NCI-H2029 (cell line): ENCODE measurements around the gene DAO.
"Not testable (repeated sequence)": the region's sequence is repeated elsewhere in the genome, so short reads cannot be mapped to it uniquely, and the experiment has no call there.

Experiments
- DNase-seq: peaks from one replicate; lab custom pipeline; 2025; lab: John Stamatoyannopoulos, UW

Gene DAO

DNA sequence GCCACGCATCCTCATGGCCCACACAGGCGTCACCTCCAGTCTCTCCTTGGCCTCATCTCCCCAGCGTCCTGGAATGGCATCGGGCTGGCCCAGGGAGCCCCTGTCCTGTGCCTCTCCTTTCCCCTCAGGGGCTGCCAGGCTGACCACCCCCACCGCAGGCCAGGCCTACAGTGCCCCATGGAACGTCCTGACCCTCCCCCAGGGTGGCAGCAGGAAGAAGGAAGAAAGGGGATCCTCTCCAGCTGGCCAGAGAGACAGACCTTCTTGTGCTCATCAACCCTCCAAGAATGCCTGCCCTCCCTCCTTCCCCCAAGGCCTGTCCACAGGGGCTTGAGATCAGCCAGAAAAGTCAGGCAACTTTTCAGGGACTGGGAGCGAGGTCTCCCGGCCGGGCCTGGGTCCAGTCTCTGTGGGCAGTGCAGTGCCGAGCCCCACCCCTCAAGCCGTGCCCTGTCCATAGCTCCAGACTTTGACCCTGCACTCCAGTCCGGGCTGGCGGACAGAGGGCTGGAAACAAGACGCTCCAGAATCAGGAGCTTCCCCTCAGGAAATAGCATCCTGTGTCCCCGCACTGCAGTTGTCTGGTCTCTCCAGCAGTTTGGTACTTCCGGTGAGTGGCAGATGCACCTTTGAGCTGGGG lies at the start of gene DAO:
Gene DAO (plus strand): TSS at position 478 of the 640 bp plus-strand sequence. CDS start 4,915 bp downstream, outside the sequence.
- no peak for DNase-seq

DNA sequence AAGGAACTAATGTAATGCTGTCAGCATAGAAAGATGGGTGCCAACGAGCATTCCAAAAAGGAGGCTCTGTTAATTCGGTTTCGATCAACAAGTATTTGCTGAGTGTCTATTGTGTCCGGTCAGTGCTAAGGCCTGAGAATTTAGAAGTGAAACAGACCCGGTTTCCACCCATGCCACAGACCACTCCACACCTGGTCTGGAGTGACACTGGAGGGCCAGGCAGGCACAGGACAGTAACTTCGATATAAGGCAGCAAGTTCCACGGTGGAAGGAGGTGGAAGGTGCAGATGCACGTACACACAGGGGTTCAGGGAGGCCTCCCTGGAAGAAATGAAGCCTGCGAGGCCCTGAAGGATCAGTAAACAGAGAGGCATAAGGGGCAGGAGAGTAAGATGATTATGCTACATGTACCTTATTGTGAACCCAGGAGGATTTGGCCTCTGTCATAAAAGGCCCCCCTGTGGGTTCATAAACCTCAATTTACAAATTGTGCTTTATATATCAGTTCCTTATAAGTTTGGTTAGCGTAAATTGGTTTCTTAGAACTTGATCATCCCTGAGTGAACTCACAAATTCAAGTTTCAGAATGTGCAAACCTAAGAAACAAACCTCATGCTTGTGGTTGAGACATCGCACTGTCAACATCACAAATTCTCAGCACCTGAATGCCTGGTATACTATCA lies 48.4 kb upstream of the DAO start:
- DNase-seq, result no peak

DNA sequence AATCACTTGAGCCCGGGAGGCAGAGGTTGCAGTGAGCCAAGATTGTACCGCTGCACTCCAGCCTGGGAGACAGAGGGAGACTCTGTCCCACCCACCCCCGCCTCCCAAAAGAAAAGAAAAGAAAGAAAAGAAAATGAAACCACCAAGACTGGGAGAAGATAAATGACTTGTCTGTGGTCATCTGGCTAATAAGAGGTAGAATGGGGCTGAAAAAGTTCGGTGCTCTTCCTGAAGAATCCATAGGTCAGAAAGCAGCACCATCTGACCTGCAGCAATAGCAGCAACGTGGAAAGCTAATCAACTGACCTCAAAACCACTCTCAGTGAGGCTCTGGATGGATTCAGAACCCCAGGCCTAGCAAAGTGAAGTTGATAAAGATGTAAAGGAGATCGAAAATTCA lies 47.7 kb upstream of the DAO start:
- DNase-seq, result no peak

DNA sequence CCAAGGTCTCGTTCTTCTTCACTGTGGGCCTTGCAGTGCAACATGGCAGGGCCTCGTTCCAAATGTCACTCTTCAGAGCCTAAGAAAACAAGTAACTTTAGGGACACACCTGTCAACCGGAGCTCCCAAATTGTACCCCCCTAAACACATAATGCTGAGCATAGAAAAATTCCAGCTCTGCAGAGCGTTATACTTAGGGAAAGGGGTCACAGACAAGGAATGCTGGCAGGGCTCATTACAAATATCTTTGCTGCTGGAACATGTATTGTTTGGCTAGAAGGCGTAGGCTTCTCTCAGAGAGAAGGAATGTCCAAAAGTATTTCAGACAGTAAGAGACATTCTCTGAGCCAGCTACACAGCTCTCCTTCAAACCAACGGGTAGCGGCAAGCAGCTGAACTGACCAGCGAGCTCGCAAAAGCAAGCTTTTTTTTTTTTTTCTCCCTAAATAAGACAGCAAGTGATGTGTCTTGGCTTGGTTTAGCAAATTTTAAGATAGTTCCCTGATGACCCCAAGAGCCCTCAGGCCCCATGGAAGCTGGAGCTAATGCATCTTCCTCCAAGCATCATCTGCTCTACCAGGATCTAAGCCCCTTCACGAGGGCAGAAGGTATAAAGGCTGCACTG lies 47.0 kb upstream of the DAO start:
- no peak for DNase-seq

DNA sequence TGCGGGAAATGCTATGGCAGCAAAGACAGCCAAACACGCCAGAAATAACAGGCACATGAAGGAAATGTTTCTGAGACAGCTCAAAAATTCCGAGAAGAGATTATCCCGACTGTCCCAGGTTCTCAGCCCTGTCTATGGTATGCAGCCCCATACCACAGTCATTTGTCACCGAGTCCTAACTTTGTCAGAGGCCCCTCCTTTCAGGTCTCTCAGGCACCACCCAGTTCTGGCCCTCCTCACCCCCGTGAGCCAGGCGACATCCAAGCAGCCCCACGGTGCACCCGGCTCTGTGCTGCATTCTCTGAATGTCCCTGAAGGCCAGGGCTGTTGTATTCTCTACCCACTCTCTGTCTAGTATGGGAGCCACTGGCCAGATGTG lies 46.5 kb upstream of the DAO start:
- no peak for DNase-seq

DNA sequence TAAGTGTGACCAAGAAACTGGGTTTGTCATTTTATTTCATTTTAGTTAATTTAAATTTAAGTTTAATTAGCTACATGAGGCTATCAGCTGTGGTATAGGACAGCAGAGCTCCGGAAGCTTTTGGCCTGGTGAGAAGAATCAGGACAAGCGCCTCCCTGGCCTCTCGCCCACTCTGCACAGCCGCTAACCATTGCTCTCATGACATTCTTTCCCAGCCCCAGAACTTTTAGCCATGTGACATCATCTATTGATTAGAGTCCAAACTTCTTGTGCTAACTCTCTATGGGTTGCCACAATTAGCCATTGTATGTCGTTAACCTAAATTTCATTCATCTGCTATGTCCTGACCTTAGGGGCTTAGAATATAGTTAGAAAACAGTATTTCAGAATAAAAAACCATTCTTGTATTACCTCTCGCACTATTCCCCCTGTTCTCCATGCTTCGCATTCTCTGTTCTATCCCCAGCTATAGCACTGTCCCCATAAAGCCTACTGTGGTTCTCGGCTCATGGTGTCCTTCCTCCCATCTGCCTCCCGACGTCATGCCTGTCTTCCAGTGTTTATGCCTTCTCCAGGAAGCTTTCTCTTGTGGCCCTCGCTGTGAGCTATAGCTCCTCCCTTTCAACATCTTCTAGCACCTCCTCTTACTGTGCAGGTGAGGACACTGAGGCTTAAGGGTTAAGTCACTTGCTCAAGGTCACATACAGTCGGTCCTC lies 46.0 kb upstream of the DAO start:
- no peak for DNase-seq

DNA sequence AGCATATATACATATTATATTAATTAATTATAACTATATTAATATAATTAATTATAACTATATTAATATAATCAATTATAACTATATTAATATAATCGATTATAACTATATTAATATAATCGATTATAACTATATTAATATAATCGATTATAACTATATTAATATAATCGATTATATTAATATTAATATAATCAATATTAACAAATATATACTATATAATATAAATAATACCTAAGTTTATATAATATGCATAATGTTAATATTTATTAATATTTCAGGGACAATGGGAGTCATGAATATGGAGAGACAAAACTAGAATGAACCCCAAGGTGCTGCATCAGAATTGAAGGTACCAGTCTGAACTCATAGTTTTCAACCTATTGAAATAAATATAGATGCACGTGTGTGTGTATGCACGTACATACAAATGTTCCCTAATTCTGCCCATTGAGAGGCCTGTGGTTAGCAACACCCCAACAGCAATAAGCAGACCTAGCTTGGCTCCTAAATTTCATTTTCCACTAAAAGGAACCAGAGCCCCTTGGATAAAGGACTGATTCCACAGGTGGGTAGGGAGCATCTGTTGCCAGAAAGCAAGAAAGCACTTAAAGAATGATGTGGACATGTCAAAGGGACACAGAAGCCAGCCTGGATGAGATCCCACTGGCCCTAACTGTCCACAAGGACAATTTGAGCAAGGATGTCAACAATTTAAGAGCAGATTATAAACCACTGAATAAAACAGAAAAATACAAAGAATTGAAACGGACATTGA lies 43.8 kb upstream of the DAO start:
- DNase-seq, result no peak

DNA sequence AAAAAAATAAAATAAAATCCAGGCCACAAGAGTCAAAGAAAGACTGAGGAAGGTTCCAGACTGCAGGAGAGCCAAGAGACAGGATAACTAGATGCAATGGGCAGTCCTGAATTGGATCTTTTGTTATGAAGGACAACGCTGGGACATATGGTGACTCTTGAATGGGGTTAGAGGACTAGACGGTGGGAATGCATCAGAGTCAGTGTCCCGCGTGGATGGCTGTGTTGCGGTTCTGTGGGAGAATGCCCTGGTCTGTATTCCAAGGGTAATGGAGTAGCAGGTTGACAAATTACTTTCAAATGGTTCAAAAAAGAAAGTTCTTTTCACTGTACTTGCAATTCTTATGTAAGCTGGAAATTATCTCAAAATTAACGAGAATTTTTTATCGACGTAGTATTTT lies 42.7 kb upstream of the DAO start:
- no peak for DNase-seq

DNA sequence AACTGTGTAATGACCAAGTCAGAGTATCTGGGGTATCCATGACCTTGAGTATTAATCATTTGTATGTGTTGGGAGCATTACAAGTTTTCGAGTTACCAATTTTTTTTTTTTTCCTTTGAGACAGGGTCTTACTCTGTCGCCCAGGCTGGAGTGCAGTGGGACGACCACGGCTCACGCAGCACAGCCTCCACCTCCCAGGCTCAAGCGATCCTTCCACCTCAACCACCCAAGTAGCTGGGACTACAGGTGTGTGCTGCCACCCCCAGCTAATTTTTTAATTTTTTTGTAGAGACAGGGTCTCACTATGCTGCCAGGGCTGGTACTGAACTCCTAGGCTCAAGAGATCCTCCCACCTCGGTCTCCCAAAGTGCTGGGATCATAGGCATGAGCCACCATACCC lies 42.2 kb upstream of the DAO start:
- DNase-seq, result no peak

DNA sequence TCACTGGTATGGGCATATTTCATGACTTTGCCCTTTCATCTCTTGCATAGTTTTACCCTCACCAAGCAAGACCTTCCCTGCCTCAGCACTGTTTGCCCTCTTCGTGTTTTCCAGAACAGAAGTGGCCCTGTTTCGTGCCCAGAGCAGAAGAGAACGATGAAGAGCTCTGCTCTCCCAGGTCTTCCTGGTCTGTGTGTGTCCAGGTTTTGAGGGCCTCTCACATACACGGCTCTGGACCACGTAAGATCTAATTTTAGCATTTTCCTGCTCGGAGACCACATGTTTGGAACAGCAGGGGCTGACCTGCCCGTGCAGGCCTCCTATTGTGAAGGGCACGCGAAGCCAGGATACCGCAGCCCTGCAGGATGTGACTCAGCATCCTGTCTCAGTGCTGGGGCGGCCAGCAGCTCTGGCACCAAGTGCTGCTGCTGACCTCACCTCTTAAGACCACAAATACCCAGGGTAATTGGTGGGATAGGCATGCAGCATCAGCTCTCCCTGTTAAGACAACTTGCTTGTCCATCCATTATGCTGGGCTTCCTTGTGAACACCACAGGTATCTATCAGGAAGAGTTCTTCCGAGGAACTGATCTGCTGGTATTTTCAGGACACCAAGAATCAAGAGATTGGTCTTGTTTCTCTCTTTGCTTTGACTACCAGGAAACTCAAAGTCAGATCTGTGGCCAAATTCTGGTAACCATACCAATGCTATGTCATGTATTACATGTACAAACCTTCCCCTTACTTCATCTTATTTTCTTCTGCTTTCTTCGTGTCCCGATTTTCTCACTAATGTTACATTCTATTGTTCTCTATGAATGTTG lies 41.5 kb upstream of the DAO start:
- DNase-seq, result peak; percentile 92

DNA sequence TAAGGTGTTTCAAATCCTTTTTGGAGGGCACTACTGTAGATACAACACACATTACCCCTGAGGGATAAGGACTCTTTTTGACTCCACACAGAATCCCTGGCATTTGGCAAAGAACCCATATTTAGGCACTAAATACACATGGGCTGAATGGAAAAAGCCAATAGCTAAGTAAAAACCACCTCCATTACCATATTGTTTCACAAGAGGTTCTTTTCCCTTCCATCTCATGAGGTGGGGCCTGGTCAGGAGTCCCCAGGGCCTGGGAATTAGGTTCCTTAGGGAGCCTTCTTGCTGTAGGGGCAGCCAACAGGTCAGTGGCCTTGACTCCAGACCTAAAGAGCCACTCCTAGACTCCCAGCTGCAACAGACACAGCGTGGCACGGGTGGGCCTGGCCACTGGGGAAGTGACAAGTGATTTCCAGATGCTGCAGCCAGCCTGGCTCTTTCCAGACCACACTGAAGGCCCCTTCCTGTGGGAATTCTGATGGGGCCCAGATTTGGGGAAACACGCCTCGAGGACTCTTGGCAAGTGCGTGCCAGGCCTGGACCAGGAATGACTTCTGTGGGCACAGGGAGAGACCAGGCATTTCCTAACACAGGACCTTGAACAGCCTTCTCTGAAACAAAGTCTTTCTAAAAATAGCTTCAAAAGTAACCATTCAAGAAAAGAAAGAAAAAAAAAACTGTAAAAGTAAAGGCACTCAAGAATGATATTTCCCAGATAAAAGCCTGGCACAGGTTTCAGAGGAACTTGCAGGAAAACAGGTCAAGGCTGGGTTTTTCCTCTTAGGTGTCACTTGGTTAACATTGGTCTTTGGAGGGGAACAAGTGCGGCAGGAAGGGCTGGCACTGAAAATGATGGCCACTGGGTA lies 40.6 kb upstream of the DAO start:
- DNase-seq, result no peak

DNA sequence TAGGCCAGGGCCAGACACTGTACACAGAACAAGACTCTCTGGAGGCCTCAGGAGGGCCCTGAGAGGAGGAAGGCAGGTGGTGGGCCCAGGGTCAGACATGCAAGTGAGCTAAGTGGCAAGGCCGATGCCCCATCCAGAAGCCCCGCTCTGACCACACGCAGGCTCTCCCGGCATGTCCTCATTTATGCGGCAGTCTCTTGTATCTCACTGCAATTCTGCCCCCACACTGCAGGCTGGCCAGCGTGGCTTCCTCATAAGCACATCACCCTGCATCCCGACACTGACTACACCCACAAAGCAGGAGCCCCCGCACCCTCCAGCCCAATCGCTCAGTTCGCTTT lies 40.0 kb upstream of the DAO start:
- DNase-seq, result no peak

DNA sequence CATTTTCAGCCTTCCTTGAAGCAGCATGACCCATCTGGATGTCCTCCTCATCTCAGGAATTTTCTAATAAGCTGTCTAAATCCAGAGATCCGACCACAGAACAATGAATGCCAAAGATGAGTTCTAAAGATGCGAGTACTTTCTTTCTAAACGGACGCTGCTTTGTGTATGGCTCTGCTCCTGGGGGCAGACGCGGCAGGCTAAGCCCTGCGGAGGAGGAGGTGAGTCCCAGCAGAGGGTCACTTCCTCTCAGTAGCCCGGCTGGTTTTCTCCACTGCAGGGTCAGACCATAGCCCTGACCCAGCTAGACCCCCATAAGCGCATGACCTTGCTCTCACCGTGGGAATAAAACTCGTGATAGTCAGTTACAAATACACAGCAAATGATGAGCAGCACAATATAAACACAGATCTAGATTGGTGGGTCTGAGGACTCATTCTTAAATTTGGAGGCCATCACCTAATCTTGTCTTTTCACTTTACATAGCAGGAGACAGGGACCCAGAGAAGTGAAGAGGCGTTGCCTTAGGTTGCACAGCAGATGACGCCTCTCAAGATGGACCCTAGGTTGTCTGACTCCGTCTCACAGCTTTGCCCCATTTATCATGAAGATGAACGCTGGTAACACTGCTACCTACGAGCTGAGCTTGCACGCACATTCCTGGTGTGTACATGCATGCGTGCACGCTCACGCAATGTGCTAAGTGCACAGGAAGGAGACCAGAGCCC lies 39.1 kb upstream of the DAO start:
- DNase-seq, result no peak

DNA sequence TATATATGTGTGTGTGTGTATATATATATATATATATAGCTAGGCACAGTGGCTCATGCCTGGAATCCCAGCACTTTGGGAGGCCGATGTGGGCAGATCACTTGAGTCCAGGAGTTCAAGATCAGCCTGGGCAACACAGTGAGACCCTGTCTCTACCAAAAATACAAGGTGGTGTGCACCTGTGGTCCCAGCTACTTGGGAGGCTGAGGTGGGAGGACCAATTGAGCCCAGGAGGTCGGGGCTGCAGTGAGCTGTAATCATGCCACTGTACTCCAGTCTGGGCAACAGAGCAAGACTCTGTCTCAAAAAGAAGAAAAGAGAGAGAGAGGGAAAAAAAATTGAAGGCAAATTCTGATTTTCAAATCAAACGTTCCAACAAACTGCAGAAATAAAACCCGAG lies 38.1 kb upstream of the DAO start:
- DNase-seq, result not testable (repeated sequence)

DNA sequence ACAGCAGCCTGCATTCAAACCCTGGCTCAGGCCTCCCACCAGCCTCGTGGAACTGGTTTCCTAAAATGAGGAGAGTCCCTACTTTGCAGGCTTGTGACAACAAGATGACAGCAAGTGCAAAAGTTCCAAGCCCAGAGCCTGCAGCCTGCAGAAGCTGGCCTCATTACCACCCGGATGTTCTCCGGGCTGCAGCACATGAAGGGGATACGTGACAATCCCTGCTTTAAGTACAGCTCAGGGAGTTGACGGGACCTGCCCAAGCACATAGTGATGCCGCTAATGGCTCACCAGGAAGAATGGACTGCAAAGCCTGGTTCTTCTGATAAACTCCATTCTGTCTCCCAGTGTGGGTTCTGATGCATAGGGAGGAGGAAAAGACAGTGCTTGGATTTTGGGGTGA lies 37.5 kb upstream of the DAO start:
- no peak for DNase-seq

DNA sequence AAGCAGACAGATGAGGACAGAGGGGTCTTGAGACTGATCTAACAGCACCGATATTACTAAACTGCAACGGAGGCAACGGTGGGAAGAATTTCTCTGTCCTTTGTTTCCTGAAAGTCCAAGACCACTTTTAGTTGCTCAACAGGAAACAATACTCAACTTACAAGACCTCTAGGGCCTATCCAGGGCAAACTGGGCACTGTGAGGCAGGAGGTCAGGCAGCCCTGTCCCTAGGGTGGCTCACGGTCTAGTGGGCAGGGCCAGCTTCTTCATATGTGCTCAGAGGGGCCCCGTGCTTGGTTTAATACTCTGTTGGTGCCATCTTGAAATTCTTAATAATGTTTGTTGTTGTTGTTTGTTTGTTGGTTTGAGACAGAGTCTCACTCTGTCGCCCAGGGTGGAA lies 36.7 kb upstream of the DAO start:
- DNase-seq, result no peak

DNA sequence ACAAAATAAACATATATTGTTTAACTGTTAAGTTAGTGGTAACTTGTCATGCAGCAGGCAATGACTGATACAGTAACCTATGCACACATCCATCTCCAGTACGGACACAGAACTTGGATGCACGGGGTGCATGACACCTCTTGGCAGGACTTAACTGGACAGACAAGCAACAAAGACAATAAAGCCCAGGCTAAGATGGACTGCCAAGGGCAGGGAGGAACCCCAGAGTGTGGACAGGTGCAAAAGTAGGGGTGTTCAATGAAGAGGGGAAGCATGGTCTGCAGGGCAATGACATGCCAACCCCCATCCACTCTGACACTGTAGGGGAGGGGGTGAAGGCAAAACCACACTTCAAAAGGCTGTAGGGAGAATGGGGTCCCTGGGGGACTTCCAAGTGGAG lies 34.2 kb upstream of the DAO start:
- DNase-seq, result no peak

DNA sequence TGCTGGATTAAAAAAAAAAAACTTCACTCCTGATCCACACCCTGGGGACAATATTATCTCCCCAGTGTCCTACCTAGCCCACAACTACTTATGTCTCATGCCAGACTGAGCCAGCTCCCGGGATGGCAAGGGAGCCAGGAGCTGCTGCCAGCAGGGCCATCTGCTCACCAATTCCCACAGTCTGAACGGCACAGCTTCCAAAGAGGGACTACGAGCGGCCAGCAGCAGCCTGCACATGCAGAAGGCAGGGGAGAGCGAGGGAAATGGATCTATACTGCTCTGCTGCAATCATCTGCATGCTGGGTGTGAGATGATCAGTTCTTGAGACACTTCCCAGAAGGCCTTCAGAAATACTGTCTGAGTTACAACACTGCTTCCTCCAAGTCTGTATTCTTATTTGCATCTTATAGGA lies 33.6 kb upstream of the DAO start:
- DNase-seq, result no peak

DNA sequence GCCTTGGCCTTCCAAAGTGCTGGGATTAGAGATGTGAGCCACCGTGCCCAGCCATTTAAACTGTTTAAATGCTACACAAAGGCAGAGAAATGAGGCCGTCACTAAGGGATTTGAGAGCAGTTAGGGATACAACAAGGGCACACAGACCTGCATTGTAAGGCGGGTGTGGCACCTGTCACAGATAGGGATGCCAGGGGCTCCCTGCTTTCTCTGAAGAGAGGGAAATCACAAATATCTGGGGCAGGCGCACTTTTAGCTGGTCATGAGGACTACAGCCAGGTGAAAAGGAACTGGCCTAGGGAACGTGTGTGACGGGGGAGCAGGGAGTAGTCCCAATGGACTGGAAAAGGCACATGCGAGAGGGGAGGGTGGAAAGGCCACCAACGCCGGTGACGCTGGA lies 32.2 kb upstream of the DAO start:
- no peak for DNase-seq

DNA sequence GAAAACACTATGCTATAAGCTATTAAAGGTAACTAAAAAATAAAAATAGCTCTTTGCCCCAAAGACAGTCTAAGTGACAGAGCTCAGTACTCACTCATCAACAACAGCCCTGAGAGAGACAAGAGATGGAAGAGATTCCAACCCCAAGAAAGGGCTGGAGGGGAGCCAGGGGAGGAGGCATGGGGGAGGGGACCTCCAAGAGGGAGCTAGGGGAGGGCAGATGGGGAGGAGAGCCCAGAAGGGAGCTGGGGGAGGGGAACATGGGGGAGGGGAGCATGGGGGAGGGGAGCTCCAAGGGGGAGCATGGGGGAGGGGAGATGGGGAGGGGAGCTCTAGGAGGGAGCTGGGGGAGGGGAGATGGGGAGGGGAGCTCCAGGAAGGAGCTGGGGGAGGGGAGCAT lies 30.2 kb upstream of the DAO start:
- DNase-seq, result no peak
